ENCODE results near the gene SOX6. TPM values are rescaled to one million over a fixed set of nuclear protein-coding genes. Genes with fewer than 3 reads are reported as not detected.

The SOX6 gene
- total and polyA plus RNA-seq, 2 experiments from 2014 or later = 0.03 to 0.66 TPM

DNA sequence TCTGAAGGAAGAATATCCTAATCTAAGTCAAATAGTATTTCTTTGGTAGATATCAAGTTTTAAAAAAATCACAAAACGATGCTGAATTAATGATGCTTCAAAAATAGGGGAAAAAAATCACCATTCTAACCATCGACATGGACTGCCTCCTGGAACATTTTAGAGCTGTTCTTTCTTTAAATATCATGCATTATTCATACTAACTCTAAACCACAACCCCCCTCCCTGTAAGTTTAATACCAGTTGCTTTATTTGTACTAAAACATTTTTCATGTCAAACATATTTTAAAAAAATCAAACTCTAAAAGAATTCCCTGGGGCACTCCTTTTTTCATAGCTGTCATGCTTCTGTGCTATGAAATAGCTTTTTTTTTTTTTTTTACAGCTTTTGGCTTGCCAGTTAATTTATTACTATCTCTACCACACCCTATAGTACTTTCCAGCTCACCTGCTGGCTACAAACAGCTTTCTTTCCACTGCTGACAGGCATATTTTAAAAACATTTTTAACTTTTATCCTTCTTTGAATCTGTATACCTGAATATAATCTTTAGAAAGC is 256.9 kb downstream of the SOX6 start:
- no peak overlapping the region for H3K27ac ChIP-seq (ENCODE audit: low read depth)
- Mint-ChIP-seq H3K27ac (no peak overlapping the region), H3K4me1 (peaks cover 3% of the 10 kb centered on the region; the same call in 1 of the 3 replicates), H3K36me3 (ENCODE audit: low read depth) (no peaks in the 10 kb centered on the region), H3K27me3 (ENCODE audit: insufficient read depth, low read depth, poor library complexity) (peaks cover 2% of the 10 kb centered on the region), H3K4me3 (no peak overlapping the region), H3K9me3 (no peaks in the 10 kb centered on the region; the same call in 2 of the 3 replicates)
- no peak for TF ChIP-seq ZNF462 (CRISPR knock-in tag; IDR thresholded peaks at IDR 0.05)
- TF ChIP-seq ZNF331 (CRISPR knock-in tag; IDR thresholded peaks at IDR 0.05; ENCODE audit: low read depth) = no peak
- TF ChIP-seq CREB1 (CRISPR knock-in tag; IDR thresholded peaks at IDR 0.05; ENCODE audit: low read depth) = no peak
- TF ChIP-seq JUNB (IDR thresholded peaks at IDR 0.05; ENCODE audit: unreplicated experiment) = no peak
- TF ChIP-seq, protein P1, sequence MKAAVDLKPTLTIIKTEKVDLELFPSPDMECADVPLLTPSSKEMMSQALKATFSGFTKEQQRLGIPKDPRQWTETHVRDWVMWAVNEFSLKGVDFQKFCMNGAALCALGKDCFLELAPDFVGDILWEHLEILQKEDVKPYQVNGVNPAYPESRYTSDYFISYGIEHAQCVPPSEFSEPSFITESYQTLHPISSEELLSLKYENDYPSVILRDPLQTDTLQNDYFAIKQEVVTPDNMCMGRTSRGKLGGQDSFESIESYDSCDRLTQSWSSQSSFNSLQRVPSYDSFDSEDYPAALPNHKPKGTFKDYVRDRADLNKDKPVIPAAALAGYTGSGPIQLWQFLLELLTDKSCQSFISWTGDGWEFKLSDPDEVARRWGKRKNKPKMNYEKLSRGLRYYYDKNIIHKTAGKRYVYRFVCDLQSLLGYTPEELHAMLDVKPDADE (IDR thresholded peaks at IDR 0.05) = no peak
- TF ChIP-seq NANOG (IDR thresholded peaks at IDR 0.05; ENCODE audit: borderline replicate concordance) = no peak
- TF ChIP-seq EZH2phosphoT487 (IDR thresholded peaks at IDR 0.05; ENCODE audit: unreplicated experiment) = no peak
- no peak for TF ChIP-seq POLR2AphosphoS5 (IDR thresholded peaks at IDR 0.05; ENCODE audit: low read depth)
- no peak for TF ChIP-seq STAT1 (IDR thresholded peaks at IDR 0.05; ENCODE audit: unreplicated experiment)
- no peak for TF ChIP-seq ZNF114 (CRISPR knock-in tag; IDR thresholded peaks at IDR 0.05)
- TF ChIP-seq, protein P2, sequence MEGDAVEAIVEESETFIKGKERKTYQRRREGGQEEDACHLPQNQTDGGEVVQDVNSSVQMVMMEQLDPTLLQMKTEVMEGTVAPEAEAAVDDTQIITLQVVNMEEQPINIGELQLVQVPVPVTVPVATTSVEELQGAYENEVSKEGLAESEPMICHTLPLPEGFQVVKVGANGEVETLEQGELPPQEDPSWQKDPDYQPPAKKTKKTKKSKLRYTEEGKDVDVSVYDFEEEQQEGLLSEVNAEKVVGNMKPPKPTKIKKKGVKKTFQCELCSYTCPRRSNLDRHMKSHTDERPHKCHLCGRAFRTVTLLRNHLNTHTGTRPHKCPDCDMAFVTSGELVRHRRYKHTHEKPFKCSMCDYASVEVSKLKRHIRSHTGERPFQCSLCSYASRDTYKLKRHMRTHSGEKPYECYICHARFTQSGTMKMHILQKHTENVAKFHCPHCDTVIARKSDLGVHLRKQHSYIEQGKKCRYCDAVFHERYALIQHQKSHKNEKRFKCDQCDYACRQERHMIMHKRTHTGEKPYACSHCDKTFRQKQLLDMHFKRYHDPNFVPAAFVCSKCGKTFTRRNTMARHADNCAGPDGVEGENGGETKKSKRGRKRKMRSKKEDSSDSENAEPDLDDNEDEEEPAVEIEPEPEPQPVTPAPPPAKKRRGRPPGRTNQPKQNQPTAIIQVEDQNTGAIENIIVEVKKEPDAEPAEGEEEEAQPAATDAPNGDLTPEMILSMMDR (conservative IDR thresholded peaks at IDR 0.05; ENCODE audit: low read depth in 2 of 2) = no peak
- no peak for TF ChIP-seq EZH2 (IDR thresholded peaks at IDR 0.05; ENCODE audit: low read depth, unreplicated experiment)
- H3F3A ChIP-seq (replicated peaks; ENCODE audit: low read depth) = no peaks in the 10 kb centered on the region
- H4K20me1 ChIP-seq (replicated peaks; ENCODE audit: insufficient read depth) = no peaks in the 10 kb centered on the region
- H3K27me3 ChIP-seq (ENCODE audit: insufficient read depth) = no peaks in the 10 kb centered on the region
- H3K9me2 ChIP-seq (ENCODE audit: insufficient read depth) = no peaks in the 10 kb centered on the region
- no peaks in the 10 kb centered on the region for H3K4me1 ChIP-seq (ENCODE audit: insufficient read depth)
- H3K79me2 ChIP-seq (replicated peaks; ENCODE audit: insufficient read depth) = no peaks in the 10 kb centered on the region
- ATAC-seq (no peak), DNase-seq (ENCODE audit: low spot score) (no peak)
- H3K4me2 ChIP-seq = no peak overlapping the region
- no peaks in the 10 kb centered on the region for H3K36me3 ChIP-seq (ENCODE audit: insufficient read depth)
- H3K4me3 ChIP-seq = no peak overlapping the region
- H2AFZ ChIP-seq = no peak overlapping the region

All from GM23338 (cell line).